Activated naive CD8-positive, alpha-beta T cell treated with anti-CD3 and anti-CD28 coated beads, Interleukin-2, amount 10 ng/mL, durations not matched to agents 7 days and 5 days (primary cell): Measurements from ENCODE around the gene BCDIN3D. TPM values are rescaled to one million over a fixed set of nuclear protein-coding genes. Genes with fewer than 3 reads are reported as not detected.

Experiments used
- ATAC-seq: fragments of 150-1000 bp; cut with Tn5 transposase; one replicate; pipeline ENCODE4 v1.10.0; 2021; ENCODE audit warnings: low read depth, moderate library complexity
- POLR2A ChIA-PET: fragments of 350-600 bp; sonication (Branson Sonifier 250); formaldehyde crosslinking; loops from one replicate; lab custom pipeline; 2021; ENCODE audit warnings: antibody characterized with exemption; lab: Charles Lee
- DNase-seq: peaks from one replicate; pipeline ENCODE4 v3.0.0; 2021
- H3K27ac Mint-ChIP-seq: one replicate; pipeline ENCODE4 v1.8.0; 2022; ENCODE audit warnings: mild to moderate bottlenecking, mixed read lengths
- H3K27me3 Mint-ChIP-seq: one replicate; pipeline ENCODE4 v1.8.0; 2022; ENCODE audit warnings: mild to moderate bottlenecking, moderate library complexity, mixed read lengths
- H3K36me3 Mint-ChIP-seq: one replicate; pipeline ENCODE4 v1.8.0; 2021; ENCODE audit warnings: mild to moderate bottlenecking, mixed read lengths
- H3K4me1 Mint-ChIP-seq: one replicate; pipeline ENCODE4 v1.8.0; 2021; ENCODE audit warnings: mixed read lengths
- H3K4me3 Mint-ChIP-seq: one replicate; pipeline ENCODE4 v1.8.0; 2022; ENCODE audit warnings: mild to moderate bottlenecking, moderate library complexity, mixed read lengths
- H3K9me3 Mint-ChIP-seq: one replicate; pipeline ENCODE4 v1.8.0; 2021; ENCODE audit warnings: mixed read lengths
- total RNA-seq, 2 experiments: library from RNA; stranded (reverse); gene quantifications; one replicate each; pipeline ENCODE4 v1.2.3, GENCODE V29; 2021

Gene BCDIN3D
- total RNA-seq, 2 experiments from 2014 or later, result 9.3 to 11.4 TPM

DNA sequence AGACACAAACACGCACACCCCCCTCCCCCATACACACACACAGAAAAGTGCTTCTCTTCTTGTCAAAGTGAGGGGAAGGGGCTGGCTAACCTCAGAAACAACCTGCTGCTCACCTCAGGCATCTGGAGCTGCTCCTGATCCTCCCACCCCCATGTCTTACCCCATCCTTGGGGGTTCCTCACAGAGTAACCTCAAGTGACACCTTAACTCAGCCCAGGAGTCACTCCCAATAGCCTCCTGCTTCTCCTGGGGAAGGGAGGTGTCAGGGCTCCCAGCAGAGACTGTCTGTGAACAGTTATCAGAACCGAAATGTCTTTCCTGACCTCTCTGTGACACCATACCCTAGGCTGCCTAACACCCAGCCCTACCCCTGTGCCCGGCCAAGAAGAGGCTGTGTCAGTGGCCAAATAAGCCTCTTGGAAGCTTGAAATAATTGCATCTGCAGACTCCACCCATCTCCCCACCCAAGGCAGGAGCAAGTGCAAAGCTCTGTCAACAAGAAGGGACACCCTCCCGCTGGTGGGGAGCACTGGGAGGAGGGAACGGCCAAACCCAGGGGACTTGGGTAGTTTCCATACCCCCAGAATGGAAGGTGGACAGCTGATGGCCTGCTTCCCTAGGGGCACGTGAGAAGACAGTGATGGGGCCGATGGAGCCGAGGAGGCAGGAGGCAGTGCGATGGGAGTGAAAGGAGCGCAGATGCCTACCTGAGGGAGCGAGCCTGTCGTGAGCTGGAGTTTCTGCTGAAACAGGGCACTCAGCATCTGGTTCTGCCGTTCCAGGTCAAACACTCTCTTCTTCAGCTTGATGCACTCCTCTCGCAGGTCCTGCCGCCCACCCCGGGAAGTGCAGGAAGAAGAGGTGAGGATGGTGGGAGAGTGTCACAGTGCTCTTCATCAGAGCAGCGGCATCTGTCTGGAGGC is 41.5 kb downstream of the BCDIN3D start:
- Mint-ChIP-seq H3K36me3 (peaks cover 3% of the 10 kb centered on the region), H3K4me3 (no peak overlapping the region), H3K9me3 (no peaks in the 10 kb centered on the region), H3K27me3 (no peaks in the 10 kb centered on the region), H3K4me1 (no peaks in the 10 kb centered on the region), H3K27ac (no peak overlapping the region)
- POLR2A ChIA-PET, result no interaction called here
- no peak for ATAC-seq
- no peak for DNase-seq

DNA sequence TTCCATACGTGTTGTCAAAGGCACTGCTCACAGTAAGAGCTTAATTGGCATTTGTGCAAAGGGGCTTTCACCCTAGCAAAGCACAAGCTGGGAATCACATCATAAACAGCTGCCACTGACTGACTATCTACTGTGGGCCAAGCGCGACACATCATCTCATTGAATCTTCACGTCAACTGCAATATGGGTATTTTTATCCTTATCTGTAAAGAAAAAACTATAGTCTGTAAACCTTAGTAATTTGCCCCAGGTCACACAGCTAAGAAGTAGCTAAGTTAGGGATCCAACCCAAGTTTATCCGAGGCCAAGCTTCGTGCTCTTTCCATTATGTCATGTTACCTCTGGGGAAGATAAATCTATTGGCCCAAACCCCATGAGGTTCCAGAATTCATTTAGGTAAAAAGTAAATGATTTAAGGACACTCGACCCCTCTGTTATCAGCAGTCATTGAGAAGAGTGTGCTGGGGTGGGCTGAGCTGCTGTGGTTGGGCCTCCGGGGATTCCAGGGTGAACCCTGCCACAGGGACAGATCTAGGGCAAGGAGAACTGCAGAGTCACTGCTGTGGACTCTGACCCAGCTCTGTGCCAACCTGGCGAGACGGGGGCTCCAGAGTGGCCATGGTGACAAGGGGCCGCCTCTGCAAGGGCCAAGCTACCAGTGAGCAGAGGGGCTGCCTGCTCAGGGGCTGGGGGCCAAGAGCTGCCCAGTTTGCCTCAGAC is 42.3 kb downstream of the BCDIN3D start:
- no peak for ATAC-seq
- POLR2A ChIA-PET, result no interaction called here
- Mint-ChIP-seq H3K4me3 (no peak overlapping the region), H3K4me1 (no peaks in the 10 kb centered on the region), H3K27ac (no peak overlapping the region), H3K27me3 (no peaks in the 10 kb centered on the region), H3K9me3 (no peaks in the 10 kb centered on the region), H3K36me3 (peaks cover 3% of the 10 kb centered on the region)
- DNase-seq, result no peak

DNA sequence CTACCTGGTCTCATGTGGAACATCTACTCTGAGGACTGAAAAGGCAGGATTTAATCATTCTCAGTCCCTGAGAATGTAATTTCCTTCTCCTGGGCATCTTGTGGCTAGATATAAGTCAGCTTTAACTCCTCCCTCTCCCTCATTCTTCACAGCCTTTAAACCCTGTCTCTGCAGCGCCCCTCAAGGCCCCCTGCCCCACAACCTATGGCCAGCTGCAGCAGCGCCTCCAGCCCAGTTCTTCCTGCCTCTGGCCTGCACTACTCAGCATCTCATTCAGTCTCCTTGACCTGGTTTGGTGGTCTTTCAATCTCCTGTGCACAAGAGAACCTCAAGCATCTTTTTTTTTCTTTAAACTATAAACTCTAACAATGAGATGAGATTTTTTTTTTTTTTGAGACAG is 44.0 kb downstream of the BCDIN3D start:
- no peaks in the 10 kb centered on the region for H3K36me3 Mint-ChIP-seq
- no peak for DNase-seq
- no peak for ATAC-seq
- POLR2A ChIA-PET, result interaction anchor here (0.7 kb wide), 1 partner anchor 667 kb away, joined by 3 read pairs; no protein-coding TSS in a partner anchor
- no peaks in the 10 kb centered on the region for H3K4me1 Mint-ChIP-seq
- no peak overlapping the region for H3K27ac Mint-ChIP-seq
- H3K27me3 Mint-ChIP-seq, result no peaks in the 10 kb centered on the region
- H3K9me3 Mint-ChIP-seq, result no peaks in the 10 kb centered on the region
- no peak overlapping the region for H3K4me3 Mint-ChIP-seq

DNA sequence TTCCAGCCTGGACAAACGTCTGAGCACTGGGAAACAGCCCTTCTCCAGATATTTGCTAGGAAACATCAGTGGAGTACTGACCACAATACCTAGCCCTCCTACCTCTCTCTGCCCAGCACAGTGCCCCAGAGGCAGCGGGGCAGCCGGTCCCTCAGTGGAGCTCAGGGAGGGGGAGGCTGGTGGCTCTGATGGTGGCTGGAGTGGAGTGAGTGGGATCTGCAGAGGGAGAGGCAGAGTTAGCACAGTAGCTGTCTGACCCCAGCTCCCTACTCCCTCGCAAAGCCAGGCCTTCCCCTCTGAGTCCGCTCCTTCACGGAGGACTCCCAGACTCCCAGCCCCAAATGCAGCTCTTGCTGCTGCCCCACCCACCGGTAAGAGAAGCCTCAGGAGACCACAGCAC is 44.7 kb downstream of the BCDIN3D start:
- Mint-ChIP-seq H3K27me3 (no peaks in the 10 kb centered on the region), H3K4me1 (no peaks in the 10 kb centered on the region), H3K36me3 (no peaks in the 10 kb centered on the region), H3K27ac (no peak overlapping the region), H3K9me3 (no peaks in the 10 kb centered on the region), H3K4me3 (no peak overlapping the region)
- POLR2A ChIA-PET, result interaction anchor here (1.1 kb wide), 1 partner anchor 57 kb away, joined by 3 read pairs; the partner anchor contains the start of gene TMBIM6
- ATAC-seq (no peak), DNase-seq (no peak)

DNA sequence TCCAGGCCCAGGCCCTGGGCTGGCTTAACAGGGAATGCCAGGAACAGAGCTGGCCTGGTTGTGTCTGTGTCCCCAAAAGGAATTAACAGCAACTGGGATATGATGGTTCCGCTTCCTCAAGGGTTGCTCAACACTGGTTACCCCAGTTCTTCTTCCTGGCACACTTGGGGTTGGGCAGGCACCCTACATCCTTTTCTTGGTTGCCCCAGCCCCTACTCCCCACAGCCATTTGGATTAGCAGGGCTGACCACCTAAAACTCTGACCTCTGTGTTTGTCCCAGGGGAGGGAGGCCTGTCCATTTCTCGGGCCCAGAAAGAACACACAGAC is 45.5 kb downstream of the BCDIN3D start:
- H3K9me3 Mint-ChIP-seq, result no peaks in the 10 kb centered on the region
- no peaks in the 10 kb centered on the region for H3K27me3 Mint-ChIP-seq
- no peaks in the 10 kb centered on the region for H3K4me1 Mint-ChIP-seq
- ATAC-seq (no peak), DNase-seq (no peak)
- H3K4me3 Mint-ChIP-seq, result no peak overlapping the region
- no peak overlapping the region for H3K27ac Mint-ChIP-seq
- H3K36me3 Mint-ChIP-seq, result no peaks in the 10 kb centered on the region
- POLR2A ChIA-PET, result interaction anchor here (1.1 kb wide), 1 partner anchor 56 kb away, joined by 3 read pairs; the partner anchor contains the start of gene TMBIM6

DNA sequence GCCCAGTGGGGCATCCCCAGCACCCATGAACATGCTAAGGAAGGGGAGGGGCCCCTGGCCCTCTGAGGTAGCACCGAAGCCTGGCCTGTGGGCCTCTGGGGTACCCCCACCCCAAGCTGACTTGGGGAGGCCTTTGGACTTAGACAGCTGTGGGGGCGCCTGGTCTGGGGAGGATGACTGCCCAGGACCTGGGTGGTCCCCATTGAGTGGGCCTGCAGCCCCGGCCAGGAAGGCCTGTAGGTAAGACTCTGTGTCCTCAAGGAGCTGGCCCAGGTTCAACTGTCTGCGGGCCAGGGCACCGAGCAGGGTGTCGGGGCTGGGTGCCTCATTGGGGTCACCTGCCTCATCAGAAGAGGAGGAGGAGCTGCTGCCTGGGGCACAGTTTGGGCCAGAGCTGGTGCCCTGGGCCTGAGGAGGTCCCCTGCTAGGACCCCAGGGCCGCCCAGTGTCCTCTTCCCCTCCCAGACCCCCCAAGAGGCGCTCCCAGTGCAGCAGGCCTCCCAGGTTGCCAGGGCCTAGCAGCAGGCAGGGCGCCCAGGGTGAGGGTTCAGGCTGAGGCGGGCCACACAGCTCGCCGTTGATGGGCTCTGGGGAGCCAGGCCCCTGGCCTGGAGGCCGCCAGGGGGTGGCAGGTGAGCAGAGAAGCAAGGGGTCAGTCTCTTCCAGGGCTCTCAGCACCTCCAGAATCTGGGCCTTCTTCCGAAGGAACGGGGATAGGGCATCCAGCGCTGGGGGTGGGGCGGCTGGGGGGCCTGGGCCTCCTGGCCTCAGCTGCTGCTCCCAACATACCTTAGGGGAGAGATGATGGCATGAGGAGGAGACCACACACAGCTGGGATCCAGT is 46.1 kb downstream of the BCDIN3D start:
- no peaks in the 10 kb centered on the region for H3K27me3 Mint-ChIP-seq
- no peaks in the 10 kb centered on the region for H3K9me3 Mint-ChIP-seq
- ATAC-seq, result no peak
- no peaks in the 10 kb centered on the region for H3K36me3 Mint-ChIP-seq
- H3K27ac Mint-ChIP-seq, result no peak overlapping the region
- POLR2A ChIA-PET, result no interaction called here
- H3K4me1 Mint-ChIP-seq, result no peaks in the 10 kb centered on the region
- no peak for DNase-seq
- no peak overlapping the region for H3K4me3 Mint-ChIP-seq

DNA sequence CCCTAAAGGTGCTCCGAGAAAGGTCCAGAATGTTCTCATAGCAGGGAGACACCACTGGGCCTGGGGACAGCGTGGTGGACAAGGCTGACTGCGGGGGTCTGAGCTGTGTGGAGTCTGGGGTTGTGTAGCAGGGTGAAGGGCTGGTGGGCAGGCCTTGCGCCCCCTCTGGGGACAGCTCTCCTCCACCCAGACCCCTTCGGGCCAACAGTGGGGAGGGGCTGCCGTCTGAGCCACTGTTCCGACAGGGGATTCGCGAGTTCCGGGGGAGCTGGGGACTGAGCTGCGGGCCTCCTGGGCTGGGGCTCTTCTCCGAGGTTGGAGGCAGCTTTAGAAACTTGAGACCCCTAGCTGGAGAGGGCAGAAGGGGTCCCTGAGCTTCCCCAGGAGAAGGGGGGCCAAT is 46.8 kb downstream of the BCDIN3D start:
- POLR2A ChIA-PET, result interaction anchor here (0.6 kb wide), 1 partner anchor 21 kb away, joined by 4 read pairs; no protein-coding TSS in a partner anchor
- no peaks in the 10 kb centered on the region for H3K9me3 Mint-ChIP-seq
- H3K4me3 Mint-ChIP-seq, result no peak overlapping the region
- no peaks in the 10 kb centered on the region for H3K4me1 Mint-ChIP-seq
- no peaks in the 10 kb centered on the region for H3K36me3 Mint-ChIP-seq
- no peaks in the 10 kb centered on the region for H3K27me3 Mint-ChIP-seq
- no peak for ATAC-seq
- no peak overlapping the region for H3K27ac Mint-ChIP-seq
- no peak for DNase-seq

DNA sequence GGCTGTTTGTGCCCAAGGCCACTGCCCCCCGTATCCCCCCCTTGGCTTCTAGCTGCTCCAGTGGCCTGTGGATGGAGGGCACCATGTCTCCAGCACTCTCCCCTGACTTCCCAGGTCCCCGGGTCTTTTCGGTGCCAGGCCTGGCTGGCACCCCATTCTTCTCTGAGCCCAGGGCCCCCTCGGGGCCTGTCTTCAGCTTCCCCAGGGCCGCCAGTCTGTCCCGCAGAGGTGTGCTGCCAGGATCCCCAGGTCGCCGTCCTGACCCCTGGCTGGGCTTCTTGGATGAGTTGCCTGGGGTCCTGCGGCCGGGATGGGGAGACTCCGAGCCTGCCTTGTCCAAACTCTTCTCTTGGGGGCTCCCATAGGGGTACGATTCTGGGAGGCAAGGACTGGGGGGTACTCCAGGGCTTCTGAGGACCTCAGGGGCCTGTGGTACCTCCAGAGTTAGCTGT is 47.2 kb downstream of the BCDIN3D start:
- Mint-ChIP-seq H3K9me3 (no peaks in the 10 kb centered on the region), H3K4me3 (no peak overlapping the region), H3K27ac (no peak overlapping the region), H3K36me3 (no peaks in the 10 kb centered on the region), H3K27me3 (no peaks in the 10 kb centered on the region), H3K4me1 (no peaks in the 10 kb centered on the region)
- DNase-seq (no peak), ATAC-seq (no peak)
- POLR2A ChIA-PET, result interaction anchor here (0.6 kb wide), 1 partner anchor 22 kb away, joined by 4 read pairs; no protein-coding TSS in a partner anchor

DNA sequence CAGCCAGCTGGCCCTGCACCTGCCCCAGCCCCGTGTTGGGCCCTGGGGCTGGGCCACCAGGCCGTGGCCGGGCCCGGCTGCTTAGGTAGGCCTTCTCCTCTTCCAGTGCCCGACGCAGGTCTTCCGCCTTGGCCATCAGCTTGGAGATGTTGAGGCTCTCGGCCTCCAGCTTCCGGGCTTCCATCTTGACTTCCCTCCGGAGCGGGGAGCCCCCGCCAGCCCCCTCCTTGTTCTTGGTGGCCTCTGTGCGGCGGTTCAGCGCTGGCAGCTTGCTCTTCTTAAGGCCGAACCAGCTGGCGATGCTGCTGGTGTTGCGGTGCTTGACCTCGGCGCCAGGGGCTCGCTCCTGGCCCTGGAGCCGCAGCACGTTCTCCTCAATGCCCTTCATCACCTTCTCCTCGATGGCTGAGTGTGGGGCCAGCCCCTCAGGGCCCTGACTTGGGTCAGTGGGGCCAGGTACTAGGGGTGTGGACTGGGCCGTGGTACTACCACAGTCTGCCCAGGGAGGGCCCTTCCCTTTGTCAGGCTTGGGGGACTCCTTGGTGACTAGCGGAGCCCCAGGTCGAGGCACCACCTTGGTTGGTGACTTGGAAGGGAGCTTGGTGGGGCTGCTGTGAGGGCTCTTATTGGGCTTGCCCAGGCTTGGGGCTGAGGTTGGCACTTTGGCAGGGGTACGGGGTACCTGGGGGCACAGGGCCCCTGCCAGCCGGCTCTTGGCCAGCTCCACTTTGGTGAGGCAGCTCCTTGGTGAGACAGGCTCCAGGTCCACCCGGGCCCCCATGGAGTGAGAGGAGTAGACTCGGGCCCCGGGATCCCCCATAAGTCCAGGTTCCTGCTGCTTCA is 47.9 kb downstream of the BCDIN3D start:
- DNase-seq, result no peak
- Mint-ChIP-seq H3K27me3 (no peaks in the 10 kb centered on the region), H3K27ac (no peak overlapping the region), H3K4me1 (no peaks in the 10 kb centered on the region), H3K9me3 (no peaks in the 10 kb centered on the region), H3K36me3 (no peaks in the 10 kb centered on the region), H3K4me3 (no peak overlapping the region)
- no peak for ATAC-seq
- POLR2A ChIA-PET, result no interaction called here

DNA sequence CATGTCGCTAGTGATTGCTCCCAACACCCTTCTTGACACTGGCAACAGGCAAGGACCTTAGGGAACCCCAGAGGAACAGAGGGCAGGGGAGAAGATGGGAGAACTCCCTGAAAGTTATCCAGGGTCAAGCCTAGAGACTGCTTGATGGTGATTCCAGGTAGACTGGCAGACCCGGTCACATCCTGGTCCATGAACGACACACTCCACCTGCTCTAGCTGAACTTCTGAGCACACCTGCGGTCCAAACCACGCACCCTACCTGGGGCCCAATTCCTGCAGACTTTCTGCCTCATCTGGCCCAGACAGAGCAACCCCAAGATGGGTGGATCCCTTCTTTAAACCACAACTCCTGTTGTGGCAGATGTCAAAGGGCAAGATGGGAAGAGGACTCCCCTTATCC is 48.9 kb downstream of the BCDIN3D start:
- Mint-ChIP-seq H3K36me3 (no peaks in the 10 kb centered on the region), H3K27me3 (no peaks in the 10 kb centered on the region), H3K27ac (no peak overlapping the region), H3K4me3 (no peak overlapping the region), H3K9me3 (no peaks in the 10 kb centered on the region), H3K4me1 (no peaks in the 10 kb centered on the region)
- POLR2A ChIA-PET, result no interaction called here
- ATAC-seq (no peak), DNase-seq (no peak)

DNA sequence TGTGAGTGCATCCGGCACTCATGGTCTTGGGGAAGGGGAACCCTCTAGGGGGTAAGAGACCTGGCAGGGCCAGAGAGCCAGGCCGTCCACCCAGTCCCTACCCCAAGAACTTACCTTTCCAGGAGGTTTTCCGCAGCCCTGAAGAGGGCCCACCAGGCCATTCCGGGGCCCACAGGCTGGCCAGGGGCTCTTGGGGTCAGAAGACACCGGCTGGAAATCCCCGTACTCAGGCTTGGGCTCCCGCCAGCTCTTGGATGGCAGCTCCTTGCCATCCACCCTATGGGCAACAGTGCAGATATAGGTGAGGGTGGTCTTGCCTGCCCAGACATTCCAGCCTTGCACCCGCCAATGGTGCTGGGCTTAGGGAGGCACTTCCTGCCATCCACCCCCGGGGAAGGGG is 49.3 kb downstream of the BCDIN3D start:
- POLR2A ChIA-PET, result no interaction called here
- Mint-ChIP-seq H3K4me3 (no peak overlapping the region), H3K36me3 (no peaks in the 10 kb centered on the region), H3K9me3 (no peaks in the 10 kb centered on the region), H3K27ac (no peak overlapping the region), H3K27me3 (no peaks in the 10 kb centered on the region), H3K4me1 (no peaks in the 10 kb centered on the region)
- no peak for ATAC-seq
- DNase-seq, result no peak

DNA sequence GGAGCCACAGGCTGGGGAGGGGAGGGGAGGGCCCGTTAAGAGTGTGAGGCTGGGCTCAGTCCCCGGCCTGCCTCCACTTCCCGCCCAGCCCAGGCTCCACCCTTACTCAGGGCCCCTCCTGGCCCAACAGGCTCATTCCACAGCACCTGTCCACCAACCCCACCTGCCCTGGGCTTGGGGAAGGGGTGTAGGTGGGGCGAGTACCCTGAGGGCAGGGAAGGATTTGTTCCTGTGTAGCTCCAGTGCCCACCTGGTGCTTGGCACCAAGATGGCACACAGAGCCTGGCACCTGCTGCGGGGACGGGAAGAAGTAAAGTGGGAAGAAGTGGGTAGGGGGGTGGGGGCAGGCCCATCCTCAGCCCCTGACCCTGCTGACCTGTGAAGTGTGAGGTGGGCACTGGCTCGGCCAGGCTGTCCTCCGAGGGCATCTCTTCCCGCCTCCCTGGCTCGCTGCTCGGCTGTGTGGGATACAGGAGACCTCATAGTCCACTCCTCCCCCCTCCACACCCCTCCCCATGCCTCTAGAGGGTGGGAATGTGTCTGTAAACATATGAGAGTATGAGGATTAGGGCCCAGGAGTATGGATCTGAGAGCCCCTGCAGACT is 49.8 kb downstream of the BCDIN3D start:
- ATAC-seq (no peak), DNase-seq (no peak)
- Mint-ChIP-seq H3K4me1 (no peaks in the 10 kb centered on the region), H3K27ac (no peak overlapping the region), H3K36me3 (no peaks in the 10 kb centered on the region), H3K9me3 (no peaks in the 10 kb centered on the region), H3K27me3 (no peaks in the 10 kb centered on the region), H3K4me3 (no peak overlapping the region)
- POLR2A ChIA-PET, result no interaction called here
